ENCODE data around the gene HTR3A. TPM values are rescaled to one million over a fixed set of nuclear protein-coding genes. Genes with fewer than 3 reads are reported as not detected.

HTR3A gene
- total and polyA plus RNA-seq, 11 donors, result 0.15 to 0.23 TPM; not detected in 9

DNA sequence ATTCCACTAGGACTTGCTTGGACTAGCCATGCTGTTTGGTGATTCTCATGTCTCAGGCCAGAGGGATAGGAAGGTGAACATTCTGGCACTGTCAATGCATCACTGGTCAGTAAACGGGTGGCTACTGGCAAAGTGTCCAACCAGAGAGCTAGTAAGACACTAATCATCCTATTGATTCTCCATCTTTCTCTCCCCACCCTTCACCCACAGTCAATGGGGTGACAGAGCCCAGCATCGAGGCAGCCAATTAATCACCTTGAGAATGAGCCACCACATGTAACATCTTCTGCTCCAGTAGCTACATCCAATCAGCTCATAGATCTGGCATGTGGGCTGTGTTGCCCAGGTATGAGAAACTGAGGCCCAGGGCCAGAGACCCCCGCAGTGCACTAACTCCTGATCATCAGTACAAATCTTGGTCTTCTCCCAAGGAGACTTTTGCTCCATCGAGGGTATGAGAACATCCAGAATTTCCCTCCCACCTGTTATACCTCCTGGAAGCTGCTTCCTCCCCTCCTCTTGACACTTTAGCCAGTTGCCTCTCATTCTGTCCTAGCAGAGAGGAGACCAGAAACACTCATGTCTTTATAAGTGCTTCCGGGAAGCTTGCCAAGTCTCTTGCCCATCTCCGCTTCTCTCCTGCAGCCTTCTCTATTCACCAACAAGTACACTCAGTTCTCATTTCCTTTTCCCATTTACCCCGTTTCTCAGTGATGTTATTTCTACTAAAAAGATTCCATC lies 17.0 kb downstream of the HTR3A start:
- 44 to 50% (median 49%) methylated on average over 7 of the region's 7 CpGs for WGBS, 4 donors
- DNase-seq, result no peak

DNA sequence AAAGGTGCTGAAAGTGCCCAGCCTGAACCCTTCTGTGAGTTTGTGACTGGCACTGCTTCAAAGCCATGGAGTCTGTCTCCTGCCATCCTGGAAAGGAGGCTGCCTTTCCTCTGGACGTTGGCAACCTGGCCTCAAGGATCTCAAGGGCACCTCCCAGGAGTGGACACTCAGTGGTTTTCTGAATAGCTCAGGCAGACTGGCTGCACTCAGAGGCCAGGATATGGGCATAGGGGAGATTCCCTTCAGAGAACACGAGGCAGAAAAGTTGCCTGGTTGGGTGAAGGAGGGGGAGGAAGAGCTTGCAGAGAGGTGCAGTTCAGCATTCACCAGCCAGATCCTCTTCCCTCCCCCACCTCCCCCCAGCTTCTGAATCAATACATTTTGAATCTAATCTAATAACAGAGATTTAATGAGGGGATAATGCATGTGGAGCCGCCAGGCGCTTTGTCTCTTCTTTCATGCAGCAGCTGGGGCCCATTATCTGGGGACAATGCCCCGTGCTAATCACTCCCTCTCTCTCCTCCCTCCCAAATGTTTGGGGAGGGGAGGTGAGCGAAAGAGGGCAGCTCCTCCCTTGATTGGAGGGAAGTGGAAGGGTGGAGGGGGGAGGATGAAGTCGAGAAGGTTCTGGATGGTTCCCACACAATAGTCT lies 17.7 kb downstream of the HTR3A start:
- H3K4me1 ChIP-seq, result no peaks in the 10 kb centered on the region
- WGBS, 4 donors, result 20 to 23% (median 22%) methylated on average over 7 of the region's 7 CpGs
- intact Hi-C loops (cut with DNase I), result loop anchor here in 6 of 10 donors (1.0 to 10.0 kb wide), 5 partner anchors 88 to 272 kb away; partner anchors contain the start of gene HTR3B (in 1 of the 6)
- no peak for DNase-seq
- no peak overlapping the region for H3K4me3 ChIP-seq
- no peak for ATAC-seq
- peaks cover 0 to 35% (median 7%) of the 10 kb centered on the region in 9 donors for H3K27me3 ChIP-seq
- no peaks in the 10 kb centered on the region for H3K36me3 ChIP-seq
- TF ChIP-seq CTCF (IDR thresholded peaks at IDR 0.05), result no peak
- TF ChIP-seq POLR2A (IDR thresholded peaks at IDR 0.05), result no peak
- H3K9me3 ChIP-seq, result no peaks in the 10 kb centered on the region
- no peak overlapping the region for H3K27ac ChIP-seq

More for the DNA sequence above, 17.0 kb downstream of the HTR3A start:
- H3K27ac ChIP-seq, result no peak overlapping the region
- TF ChIP-seq POLR2A (IDR thresholded peaks at IDR 0.05), result no peak
- no peak for TF ChIP-seq CTCF (IDR thresholded peaks at IDR 0.05)
- intact Hi-C loops (cut with DNase I), result loop anchor here in 5 of 10 donors (2.0 to 10.0 kb wide), 4 partner anchors 87 to 273 kb away; partner anchors contain the start of gene HTR3B (in 1 of the 5)
- no peak for ATAC-seq
- H3K9me3 ChIP-seq, result no peaks in the 10 kb centered on the region
- H3K36me3 ChIP-seq, result no peaks in the 10 kb centered on the region
- H3K27me3 ChIP-seq, result peaks cover 0 to 39% (median 7%) of the 10 kb centered on the region in 9 donors
- no peaks in the 10 kb centered on the region for H3K4me1 ChIP-seq
- H3K4me3 ChIP-seq, result no peak overlapping the region

GRCh38 chr11:113994077-113994954 lies 19.4 kb downstream of the HTR3A start:
- no peaks in the 10 kb centered on the region for H3K36me3 ChIP-seq
- peaks cover 0 to 39% (median 8%) of the 10 kb centered on the region in 9 donors for H3K27me3 ChIP-seq
- H3K4me3 ChIP-seq, result no peak overlapping the region
- TF ChIP-seq CTCF (IDR thresholded peaks at IDR 0.05), result peak; percentile 52 to 74 (median 68)
- TF ChIP-seq POLR2A (IDR thresholded peaks at IDR 0.05), result no peak
- ATAC-seq, result peak in 1 of 4 donors; percentile 56
- intact Hi-C loops (cut with DNase I), result loop anchor here in 8 of 10 donors (1.0 to 10.0 kb wide), 7 partner anchors 90 to 270 kb away; partner anchors contain the start of gene HTR3B (in 1 of the 8)
- 0 to 9% (median 3%) methylated on average over 4 to 6 of the region's 6 CpGs for WGBS, 4 donors
- H3K27ac ChIP-seq, result no peak overlapping the region
- H3K9me3 ChIP-seq, result no peaks in the 10 kb centered on the region
- H3K4me1 ChIP-seq, result no peaks in the 10 kb centered on the region
- no peak for DNase-seq
